ENCODE measurements around the gene MUC6. TPM values are rescaled to one million over a fixed set of nuclear protein-coding genes. Genes with fewer than 3 reads are reported as not detected.

MUC6 gene, protein sequence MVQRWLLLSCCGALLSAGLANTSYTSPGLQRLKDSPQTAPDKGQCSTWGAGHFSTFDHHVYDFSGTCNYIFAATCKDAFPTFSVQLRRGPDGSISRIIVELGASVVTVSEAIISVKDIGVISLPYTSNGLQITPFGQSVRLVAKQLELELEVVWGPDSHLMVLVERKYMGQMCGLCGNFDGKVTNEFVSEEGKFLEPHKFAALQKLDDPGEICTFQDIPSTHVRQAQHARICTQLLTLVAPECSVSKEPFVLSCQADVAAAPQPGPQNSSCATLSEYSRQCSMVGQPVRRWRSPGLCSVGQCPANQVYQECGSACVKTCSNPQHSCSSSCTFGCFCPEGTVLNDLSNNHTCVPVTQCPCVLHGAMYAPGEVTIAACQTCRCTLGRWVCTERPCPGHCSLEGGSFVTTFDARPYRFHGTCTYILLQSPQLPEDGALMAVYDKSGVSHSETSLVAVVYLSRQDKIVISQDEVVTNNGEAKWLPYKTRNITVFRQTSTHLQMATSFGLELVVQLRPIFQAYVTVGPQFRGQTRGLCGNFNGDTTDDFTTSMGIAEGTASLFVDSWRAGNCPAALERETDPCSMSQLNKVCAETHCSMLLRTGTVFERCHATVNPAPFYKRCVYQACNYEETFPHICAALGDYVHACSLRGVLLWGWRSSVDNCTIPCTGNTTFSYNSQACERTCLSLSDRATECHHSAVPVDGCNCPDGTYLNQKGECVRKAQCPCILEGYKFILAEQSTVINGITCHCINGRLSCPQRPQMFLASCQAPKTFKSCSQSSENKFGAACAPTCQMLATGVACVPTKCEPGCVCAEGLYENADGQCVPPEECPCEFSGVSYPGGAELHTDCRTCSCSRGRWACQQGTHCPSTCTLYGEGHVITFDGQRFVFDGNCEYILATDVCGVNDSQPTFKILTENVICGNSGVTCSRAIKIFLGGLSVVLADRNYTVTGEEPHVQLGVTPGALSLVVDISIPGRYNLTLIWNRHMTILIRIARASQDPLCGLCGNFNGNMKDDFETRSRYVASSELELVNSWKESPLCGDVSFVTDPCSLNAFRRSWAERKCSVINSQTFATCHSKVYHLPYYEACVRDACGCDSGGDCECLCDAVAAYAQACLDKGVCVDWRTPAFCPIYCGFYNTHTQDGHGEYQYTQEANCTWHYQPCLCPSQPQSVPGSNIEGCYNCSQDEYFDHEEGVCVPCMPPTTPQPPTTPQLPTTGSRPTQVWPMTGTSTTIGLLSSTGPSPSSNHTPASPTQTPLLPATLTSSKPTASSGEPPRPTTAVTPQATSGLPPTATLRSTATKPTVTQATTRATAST (N-terminal part only)
- under 0.01 TPM for total RNA-seq

DNA sequence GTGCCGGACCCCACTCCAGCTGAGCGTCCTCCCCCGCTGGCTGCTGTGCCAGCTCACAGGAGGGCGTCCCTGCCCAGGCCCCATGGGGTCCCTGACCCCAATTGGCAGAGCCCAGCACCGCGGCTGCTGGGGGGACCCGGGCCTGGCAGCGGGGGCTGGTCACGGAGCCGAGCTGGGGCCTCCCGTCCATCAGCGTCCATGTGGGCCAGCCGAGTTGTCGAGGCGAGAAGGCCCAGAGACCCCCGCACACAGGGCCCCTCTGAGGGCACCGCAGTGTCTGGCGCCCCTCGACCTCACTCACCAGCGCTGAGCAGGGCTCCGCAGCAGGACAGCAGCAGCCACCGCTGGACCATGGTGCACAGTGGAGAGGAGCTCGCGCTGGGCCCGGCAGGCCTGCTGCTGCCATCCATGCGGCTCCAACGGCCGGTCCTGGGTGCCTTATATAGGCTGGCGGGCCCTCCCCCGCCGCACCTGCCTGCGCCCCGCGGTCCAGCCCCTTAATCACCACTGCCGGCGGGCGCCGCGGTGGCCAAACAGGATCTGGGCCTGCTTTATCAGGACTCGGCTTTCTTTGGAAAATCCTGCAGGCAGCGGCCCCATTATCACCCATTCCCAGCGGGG, at the start of gene MUC6:
Gene MUC6 (minus strand): TSS at position 416 of the 621 bp plus-strand sequence. CDS start 63 bp downstream, at position 353.
- DNase-seq: no peak

DNA sequence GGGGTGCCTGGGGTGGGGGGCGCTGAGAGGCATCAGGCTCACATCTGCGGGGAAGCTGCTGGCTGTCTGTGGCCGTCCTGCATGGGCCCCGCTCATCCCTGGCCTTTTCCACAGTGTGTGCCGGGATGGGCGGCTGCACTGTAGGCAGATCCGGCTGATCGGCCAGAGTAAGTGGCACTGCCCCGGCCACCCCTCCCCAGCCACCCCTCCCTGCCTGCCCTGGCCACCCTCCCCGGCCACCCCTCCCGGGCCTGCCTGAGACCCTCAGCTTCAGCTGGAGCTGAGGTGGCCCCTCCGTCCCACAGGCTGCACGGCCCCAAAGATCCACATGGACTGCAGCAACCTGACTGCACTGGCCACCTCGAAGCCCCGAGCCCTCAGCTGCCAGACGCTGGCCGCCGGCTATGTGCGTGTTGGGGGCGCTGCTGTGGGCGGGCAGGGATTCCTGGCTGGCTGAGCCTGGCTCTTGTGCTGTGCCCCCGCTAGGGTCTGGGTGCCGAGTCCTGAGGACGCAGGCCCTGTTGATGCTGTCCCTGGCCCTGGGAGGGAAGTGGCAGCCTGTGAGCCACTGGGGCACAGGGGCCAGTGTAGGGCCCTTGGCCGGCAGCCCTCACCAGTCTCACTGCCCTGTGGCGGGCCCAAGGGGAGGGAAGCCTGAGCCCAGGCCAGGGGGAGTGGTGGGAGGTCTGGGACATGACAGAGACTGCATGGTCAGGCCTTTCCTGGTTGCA, 49.1 kb upstream of the MUC6 start:
- DNase-seq: no peak

DNA sequence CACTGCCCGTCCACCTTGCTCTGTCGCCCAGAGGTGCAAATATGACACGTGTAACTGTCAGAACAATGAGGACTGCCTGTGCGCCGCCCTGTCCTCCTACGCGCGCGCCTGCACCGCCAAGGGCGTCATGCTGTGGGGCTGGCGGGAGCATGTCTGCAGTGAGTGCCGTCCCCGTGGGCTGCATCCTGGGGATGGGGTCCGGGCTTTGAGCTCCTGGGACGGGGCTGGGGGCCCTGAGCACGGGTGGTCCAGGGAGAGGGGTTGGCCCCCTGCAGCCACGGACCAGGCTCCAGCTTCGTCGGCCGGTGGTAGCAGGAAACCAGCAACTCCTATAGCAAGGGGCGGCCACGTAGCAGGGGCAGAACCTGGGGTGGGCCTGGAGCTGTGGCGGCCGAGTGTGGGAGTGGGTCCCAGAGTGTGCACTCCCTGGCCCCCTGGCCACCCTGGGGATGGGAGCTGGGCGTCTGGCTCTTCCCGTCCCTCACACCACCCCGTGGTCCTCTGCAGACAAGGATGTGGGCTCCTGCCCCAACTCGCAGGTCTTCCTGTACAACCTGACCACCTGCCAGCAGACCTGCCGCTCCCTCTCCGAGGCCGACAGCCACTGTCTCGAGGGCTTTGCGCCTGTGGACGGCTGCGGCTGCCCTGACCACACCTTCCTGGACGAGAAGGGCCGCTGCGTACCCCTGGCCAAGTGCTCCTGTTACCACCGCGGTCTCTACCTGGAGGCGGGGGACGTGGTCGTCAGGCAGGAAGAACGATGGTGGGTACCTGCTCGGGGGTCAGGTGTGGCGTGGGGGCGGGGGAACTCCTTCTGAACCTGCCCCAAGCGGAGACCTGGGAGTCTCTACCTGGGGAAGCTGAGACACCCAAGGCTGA, 48.3 kb upstream of the MUC6 start:
- DNase-seq: no peak

DNA sequence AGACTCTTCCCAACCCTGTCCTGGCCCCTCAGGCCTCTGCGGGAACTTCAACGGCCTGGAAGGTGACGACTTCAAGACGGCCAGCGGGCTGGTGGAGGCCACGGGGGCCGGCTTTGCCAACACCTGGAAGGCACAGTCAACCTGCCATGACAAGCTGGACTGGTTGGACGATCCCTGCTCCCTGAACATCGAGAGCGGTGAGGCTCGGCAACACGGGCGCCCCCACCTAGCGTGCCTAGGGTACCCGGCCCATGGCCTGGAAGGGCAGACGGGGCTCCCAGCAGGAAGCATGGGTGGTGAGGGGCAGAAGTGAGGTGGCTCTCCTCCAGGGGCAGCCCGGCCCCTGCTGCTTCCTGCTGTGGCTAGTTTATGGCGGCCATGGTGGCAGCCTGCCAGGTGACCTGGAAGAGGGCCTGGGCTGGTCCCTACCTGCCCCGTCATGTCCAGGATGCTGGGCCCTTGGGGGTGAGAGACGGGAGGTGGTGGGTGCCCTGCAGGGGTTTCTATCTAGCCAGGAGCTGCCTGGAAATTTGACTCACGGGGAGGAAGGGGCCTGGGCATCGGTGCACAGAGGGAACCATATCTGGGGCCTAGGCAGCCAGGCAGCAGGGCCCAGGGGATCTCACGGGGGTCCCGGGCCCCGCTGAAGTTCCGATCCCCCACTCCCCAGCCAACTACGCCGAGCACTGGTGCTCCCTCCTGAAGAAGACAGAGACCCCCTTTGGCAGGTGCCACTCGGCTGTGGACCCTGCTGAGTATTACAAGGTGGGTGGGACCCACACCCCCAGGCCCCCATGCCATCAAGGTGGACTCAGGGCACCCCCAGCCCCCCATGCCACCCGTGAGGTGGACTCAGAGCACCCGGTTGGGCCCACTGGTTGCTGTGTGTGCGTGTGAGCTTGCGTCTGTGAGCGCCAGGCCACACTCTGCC, 47.4 kb upstream of the MUC6 start:
- no peak for DNase-seq

DNA sequence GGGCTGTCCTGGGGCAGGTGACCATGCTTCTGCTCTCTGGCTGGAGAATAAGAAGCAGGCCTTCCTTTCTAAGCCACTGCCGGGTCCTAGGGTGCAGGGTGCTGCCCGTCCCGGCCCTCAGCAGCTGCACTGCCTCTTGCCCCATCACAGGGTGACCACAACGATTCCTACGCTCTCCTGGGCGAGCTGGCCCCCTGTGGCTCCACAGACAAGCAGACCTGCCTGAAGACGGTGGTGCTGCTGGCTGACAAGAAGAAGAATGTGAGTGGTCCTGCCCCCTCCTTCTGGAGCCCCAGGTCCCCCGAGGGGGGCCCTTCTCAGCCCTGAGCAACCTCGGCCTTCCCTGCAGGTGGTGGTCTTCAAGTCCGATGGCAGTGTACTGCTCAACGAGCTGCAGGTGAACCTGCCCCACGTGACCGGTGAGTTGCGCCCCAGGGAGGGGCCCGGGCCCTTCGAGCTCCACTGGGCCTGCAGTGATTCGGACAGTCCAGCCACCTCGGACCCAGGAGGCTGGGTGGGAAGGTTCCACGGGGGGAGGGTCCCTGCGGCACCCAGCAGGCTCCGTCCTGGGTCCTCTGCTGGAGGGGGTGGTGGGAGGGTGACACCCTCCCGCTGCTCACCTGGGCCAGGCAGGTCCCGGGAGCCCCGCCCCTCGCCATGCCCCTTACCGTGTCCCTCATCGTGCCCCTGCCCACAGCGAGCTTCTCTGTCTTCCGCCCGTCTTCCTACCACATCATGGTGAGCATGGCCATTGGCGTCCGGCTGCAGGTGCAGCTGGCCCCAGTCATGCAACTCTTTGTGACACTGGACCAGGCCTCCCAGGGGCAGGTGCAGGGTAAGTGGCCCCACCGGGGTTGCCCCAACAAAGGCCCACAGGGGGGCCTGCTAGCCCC, 46.5 kb upstream of the MUC6 start:
- DNase-seq: no peak

DNA sequence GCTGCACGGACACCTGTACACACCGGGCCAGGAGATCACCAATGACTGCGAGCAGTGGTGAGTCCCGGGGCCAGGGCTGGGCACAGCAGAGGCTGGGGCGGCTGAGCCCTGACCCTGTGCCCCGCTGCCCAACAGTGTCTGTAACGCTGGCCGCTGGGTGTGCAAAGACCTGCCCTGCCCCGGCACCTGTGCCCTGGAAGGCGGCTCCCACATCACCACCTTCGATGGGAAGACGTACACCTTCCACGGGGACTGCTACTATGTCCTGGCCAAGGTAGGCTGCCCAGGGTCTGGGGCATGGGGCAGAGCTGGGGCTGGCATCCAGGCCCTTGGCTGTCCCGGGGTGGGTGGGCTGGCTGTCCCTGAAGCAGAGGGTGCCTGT, 45.8 kb upstream of the MUC6 start:
- no peak for DNase-seq

DNA sequence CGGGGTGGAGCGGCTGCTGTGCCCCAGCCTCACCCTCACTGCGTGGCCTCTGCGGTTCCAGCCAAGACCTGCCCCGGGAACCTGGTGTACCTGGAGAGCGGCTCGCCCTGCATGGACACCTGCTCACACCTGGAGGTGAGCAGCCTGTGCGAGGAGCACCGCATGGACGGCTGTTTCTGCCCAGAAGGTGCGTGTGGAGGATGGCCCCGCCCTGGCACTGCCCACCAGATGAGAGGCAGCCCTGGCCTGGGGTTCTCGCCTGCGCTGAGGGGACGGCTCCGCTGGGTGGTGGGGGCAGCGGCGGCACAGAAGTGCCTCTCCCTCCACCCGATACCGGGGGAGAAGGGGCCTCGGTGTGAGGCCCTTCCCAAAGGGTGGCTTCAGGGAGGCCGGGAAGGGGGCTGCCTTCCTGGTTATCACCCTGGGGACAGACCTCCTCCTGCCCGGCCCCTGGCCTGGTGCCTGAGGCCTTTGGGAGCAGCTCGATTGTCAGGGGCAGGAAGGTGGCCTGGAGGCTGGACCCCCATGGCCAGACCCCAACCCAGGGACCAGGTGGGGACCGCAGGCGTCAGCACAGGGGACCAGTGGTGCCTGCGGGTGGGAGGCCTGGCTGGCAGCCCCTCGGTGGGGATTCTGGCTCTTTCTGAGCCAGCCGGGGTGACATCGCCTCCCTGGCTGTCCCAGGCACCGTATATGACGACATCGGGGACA, 45.2 kb upstream of the MUC6 start:
- DNase-seq: no peak

DNA sequence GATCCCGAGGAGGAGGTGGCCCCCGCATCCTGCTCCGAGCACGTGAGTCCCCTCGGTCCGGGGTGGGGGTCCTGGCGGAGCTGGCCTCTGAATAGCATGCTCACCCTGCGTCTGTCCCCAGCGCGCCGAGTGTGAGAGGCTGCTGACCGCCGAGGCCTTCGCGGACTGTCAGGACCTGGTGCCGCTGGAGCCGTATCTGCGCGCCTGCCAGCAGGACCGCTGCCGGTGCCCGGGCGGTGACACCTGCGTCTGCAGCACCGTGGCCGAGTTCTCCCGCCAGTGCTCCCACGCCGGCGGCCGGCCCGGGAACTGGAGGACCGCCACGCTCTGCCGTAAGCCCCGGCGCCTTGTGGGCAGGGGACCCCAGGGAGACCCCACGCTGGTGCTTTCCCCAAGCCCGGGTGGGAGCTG, 41.7 kb upstream of the MUC6 start:
- DNase-seq: no peak

DNA sequence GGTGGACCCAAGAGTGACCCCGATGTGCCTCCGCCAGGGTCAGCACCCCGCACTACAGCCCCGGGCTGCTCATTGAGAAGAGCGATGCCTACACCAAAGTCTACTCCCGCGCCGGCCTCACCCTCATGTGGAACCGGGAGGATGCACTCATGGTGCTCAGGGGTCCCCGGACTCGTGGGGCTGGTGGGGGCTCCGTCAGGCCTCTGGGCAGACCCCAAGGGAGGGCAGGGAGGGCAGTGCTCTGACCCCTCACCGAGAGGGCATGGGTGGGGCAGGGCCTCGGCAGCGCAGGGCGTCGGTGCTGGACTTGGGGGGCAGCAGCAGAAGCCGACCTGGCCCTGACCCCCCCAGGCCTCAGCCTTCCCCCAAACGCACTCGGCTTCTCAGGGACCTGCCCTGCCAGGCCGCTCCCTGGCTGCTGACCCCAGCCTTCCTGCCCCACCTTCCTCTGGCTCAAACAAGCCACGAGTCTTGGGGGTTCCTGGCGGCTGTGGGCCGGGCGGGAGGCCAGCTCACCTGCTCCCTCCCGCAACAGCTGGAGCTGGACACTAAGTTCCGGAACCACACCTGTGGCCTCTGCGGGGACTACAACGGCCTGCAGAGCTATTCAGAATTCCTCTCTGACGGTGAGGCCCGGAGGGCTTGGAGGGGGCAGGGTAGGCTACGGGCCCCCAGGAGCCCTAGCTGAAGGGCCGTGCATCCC, 41.0 kb upstream of the MUC6 start:
- DNase-seq: no peak

DNA sequence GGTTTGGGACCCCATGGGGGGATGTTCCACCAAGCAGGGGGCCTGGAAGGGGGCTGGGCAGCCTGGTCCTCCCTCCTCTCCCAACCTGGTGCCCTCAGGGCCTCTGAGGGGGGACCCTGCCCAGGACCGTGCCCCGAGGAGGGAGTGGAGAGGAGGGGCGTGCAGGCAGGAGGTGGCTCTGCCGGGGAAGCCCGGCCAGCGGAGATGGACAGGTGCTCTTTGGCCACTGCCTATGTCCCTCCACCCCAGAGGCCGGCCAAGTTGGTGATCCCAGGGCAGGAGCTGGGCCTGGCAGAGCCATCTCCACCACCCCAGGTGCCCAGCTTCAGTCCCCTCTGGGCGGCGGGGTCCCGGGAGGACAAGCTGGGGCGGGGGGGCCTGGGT, 40.5 kb upstream of the MUC6 start:
- no peak for DNase-seq

DNA sequence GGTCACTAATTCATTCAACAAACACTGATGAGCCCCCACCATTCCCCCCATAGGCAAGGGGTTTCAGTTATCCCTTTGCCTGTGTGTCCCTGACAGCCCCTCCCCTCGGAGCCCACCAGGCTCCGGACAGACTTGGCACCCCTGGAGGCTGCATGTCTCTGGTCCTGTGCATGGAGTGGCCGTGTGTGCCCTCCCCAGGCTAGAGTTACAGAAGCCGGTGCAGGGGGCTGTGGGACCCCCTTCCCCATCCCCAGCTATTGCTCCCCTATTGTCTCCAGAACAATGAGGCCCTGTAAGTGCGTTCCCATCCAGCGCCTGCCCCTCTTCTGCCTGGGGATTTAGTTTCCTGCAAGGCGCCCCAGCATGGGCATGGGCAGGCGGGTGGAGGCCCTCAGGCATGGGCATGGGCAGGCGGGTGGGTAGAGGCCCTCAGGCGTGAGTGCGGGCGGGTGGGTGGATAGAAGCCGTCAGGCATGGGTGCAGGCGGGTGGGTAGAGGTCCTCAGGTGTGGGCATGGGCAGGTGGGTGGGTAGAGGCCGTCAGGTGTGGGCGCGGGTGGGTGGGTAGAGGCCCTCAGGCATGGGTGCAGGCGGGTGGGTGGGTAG, 39.6 kb upstream of the MUC6 start:
- DNase-seq: no peak

DNA sequence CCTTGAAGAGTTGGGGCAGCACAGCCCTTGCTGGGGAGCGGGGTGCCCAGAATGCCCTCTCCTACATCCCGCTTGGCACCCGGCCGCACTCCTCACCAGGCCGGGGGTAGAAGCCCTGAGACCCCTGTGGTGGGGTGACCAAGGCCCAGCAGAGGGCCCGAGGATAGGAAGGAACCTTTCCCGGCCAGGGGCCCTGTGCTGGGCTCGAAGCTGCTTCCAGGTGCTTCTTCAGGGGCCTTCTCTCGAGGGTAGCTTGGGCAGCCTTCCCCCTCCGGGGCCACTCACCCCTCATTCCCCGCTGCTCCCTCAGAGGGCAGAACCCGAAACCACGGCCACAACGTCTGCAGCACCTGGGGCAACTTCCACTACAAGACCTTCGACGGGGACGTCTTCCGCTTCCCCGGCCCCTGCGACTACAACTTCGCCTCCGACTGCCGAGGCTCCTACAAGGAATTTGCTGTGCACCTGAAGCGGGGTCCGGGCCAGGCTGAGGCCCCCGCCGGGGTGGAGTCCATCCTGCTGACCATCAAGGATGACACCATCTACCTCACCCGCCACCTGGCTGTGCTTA, 38.9 kb upstream of the MUC6 start:
- no peak for DNase-seq

DNA sequence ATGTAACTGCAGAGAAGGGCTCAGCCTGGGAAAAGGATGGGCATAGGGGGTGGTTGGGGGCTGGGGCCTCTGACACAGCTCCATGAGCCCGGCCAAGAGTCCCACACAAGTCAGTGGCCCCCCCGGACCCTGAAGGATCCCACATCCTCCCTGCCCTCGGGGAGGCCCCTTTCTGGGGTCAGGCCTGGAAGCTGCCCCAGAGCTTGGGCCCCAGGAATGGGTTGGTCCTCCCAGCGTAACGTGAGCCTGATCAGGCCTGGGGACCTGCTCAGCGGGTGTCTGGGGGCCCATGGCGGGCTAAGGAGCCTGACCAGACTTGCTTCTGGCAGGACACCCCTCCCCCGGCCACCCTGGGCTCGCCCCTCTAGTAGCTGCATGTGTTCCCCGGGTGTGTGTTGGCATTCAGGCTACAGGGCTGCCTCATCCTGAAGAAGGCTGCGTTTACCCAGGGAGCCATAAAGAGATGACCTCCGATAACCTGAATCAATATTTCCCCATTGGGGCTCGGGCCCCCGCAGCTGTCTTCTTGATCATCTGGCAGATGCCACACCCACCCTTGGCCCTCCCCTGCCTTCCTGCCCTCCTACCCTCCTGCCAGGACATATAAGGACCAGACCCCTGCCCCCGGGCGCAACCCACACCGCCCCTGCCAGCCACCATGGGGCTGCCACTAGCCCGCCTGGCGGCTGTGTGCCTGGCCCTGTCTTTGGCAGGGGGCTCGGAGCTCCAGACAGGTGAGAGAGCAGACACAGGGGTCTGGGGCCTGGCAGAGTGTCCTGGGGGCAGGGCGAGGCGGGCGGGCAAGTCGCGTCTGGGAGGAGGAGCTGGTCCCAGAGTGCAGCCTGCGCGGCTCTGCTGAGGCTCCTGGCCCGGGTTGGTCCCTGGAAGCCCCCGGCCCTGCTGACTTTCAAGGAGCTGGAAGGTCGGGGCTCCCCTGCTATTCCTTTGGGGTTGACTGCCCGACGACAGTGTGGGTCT, 38.0 kb upstream of the MUC6 start, which contains the start of gene MUC2:
Gene MUC2 (plus strand): TSS at position 631 of the 978 bp plus-strand sequence.
- no peak for DNase-seq

DNA sequence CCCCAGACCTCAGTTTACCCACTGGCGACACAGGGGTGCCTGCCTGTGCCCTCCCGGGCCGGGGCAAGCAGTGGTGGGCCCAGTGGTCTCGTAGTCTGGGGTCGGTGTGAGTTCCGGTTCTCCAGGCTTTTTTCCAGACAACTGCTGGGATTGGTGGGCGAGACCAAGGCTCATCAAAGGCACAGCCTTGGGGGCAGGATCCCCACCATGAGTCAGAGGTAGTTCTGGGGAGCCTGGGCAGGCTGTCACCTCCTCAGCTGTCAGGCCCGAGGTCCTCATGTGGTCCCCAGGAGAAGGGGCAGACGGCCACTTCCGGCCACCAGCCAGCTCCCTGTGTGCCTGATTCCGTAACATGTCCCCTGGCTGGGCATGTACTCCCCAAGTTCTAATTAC, 37.3 kb upstream of the MUC6 start:
- no peak for DNase-seq
